Stimulated activated naive CD8-positive, alpha-beta T cell treated with anti-CD3 and anti-CD28 coated beads, Interleukin-15, Interleukin-2, amounts not matched to agents 100 U/mL and 50 U/mL, for 24 hours (primary cell): ENCODE data around the gene SEC24C.
A peak's percentile ranks its signal among the peaks of the same experiment; 100 is the strongest.
"Not testable (repeated sequence)": the region's sequence is repeated elsewhere in the genome, so short reads cannot be mapped to it uniquely, and the experiment has no call there.

Experiments
- ATAC-seq: fragments of 150-1000 bp; cut with Tn5 transposase; one replicate; pipeline ENCODE4 v1.10.0; 2021
- DNase-seq: peaks from one replicate; pipeline ENCODE4 v3.0.0; 2021

SEC24C gene

GRCh38 chr10:73732426-73732825, 11.7 kb upstream of the SEC24C start:
- ATAC-seq (no peak), DNase-seq (no peak)

- no peak for ATAC-seq
- no peak for DNase-seq
Measured at GRCh38 chr10:73732931-73733623, 11.1 kb upstream of the SEC24C start.

DNA sequence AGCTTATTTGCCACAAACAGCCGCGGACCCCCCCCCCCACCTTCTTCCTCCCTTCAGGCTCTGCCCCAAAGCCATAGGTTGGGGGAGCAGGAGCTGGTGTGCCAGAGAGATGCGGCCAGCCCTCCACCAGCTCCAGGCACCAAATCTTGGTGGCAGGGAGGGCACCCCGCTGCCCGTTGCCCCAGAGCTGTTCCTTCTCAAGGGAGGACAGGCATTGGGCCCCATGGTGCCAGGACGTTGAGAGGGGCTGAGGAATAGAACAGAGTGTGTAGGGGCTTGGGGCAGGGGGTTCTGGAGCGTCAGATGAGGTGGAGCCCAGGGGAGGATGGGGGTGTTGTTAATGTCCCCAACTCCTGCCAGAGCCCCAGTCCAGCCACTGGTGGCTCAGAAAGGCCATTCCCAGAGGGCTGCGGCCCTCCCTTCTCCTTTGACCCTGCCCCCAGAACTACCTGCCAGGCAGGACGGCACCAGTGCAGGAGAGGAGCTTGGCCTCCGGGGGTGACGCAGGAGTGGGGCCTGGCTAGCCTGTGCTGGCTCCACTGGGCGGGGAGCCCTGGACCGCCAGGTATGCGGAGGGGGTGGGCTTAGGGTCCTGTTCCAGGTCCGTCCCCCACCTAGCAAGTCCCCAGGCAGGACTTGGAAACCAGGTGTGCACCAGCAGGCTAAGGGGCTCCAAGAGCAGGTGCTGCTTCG, 10.0 kb upstream of the SEC24C start:
- DNase-seq = no peak
- no peak for ATAC-seq

- DNase-seq (no peak), ATAC-seq (no peak)
Measured at GRCh38 chr10:73734796-73735305, 9.3 kb upstream of the SEC24C start.

GRCh38 chr10:73740501-73741254, 3.5 kb upstream of the SEC24C start:
- not testable (repeated sequence) for ATAC-seq, DNase-seq

DNA sequence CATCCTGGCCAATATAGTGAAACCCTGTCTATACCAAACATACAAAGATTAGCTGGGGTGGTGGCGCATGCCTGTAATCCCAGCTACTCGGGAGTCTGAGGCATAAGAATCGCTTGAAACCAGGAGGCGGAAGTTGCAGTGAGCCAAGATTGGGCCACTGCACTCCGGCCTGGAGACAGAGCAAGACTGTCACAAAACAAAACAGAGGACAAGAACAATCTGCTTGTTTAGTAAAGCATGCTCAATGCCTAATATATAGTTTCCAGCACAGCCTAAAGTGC, 1.8 kb upstream of the SEC24C start:
- DNase-seq (no peak), ATAC-seq (no peak)

- no peak for DNase-seq
- ATAC-seq = no peak
Measured at GRCh38 chr10:73743327-73743904, 756 bp upstream of the SEC24C start.

GRCh38 chr10:73744664-73744975, 448 bp downstream of the SEC24C start:
- DNase-seq = peak; percentile 73

GRCh38 chr10:73746721-73747120, 2.5 kb downstream of the SEC24C start:
- DNase-seq (no peak), ATAC-seq (no peak)

More at GRCh38 chr10:73744664-73744975, 448 bp downstream of the SEC24C start:
- peak; percentile 44 for ATAC-seq

DNA sequence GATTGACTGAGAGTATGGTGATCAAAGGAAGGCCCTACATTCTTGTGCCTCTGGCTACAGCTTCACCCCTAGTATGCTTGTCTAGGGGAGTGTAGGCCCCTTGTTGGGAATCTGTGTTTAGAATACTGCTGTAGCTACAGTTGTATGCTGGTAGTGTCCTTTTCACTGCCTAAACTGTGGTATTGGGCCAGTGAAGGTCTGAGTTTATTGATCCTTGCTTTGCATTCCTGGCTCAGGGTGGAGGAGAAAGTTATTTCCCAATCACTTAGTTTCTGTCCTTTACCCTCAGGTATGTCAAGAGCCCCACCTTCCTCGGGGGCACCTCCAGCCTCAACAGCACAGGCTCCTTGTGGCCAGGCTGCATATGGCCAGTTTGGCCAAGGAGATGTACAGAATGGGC, 6.6 kb downstream of the SEC24C start:
- no peak for DNase-seq
- ATAC-seq = no peak

GRCh38 chr10:73756183-73756582, 12.0 kb downstream of the SEC24C start:
- no peak for DNase-seq
- no peak for ATAC-seq

GRCh38 chr10:73758704-73759511, 14.7 kb downstream of the SEC24C start:
- DNase-seq = no peak
- ATAC-seq = no peak

DNA sequence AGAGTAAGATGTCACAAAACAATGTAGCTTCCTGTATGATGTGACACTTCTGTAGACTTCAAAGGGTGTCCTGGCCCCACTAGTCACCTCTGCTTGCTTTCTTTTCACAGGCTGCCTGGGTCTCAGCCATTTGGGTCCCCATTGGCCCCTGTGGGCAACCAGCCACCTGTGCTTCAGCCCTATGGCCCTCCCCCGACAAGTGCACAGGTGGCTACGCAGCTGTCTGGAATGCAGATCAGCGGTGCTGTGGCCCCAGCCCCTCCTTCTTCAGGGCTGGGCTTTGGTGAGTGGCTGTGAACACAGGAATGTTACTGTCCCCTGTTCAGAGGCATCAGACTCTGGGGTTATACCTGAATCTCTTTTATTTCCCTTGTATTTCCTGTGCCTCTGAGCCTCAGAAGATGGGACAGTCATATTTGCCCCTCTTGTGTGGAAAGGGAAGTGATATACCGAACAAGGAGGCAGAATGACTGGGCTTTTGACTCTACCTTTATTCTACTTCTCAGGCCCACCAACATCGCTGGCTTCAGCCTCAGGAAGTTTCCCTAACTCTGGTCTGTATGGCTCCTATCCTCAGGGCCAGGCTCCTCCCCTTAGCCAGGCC, 15.4 kb downstream of the SEC24C start:
- peak; percentile 53 for ATAC-seq
- DNase-seq = no peak

- ATAC-seq (no peak), DNase-seq (no peak)
Measured at GRCh38 chr10:73761781-73762180, 17.6 kb downstream of the SEC24C start.

GRCh38 chr10:73762915-73763314, 18.7 kb downstream of the SEC24C start:
- ATAC-seq (no peak), DNase-seq (no peak)

GRCh38 chr10:73763343-73763742, 19.2 kb downstream of the SEC24C start:
- DNase-seq (no peak), ATAC-seq (no peak)

DNA sequence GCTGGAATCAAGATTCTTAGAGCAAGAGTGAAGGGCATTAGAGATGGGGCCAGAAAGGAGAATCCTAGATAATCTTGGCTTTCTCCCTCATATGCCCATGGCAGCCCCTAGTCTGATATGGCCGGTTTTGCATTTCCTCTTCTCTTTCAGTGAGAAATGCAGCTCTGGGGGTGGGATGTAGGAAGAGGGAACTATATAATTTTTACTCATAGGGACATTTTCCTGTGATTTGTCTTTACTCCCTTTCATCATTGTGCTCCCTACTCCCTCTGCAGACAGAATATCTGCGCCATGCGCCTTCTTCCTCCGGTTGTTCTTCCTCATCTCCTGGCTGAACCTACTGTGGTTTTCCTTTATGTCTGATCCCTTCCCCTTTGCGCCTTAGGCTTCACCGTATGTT, 20.9 kb downstream of the SEC24C start:
- DNase-seq = no peak
- ATAC-seq = no peak

- DNase-seq (peak; percentile 52), ATAC-seq (no peak)
Measured at GRCh38 chr10:73768881-73769280, 24.7 kb downstream of the SEC24C start.

DNA sequence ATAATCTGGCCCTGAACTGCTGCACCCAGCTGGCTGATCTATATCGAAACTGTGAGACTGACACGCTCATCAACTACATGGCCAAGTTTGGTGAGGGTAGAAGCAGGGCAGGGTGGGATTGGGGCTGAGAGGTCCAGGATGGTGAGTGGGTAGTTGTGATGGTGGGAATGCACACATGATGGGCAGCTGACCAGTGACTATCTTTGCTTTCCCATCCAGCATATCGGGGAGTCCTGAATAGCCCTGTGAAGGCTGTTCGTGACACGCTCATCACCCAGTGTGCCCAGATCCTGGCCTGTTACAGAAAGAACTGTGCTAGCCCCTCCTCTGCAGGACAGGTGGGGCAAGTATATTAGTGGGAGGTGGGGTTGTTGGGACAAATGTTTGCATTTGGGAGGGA, 25.2 kb downstream of the SEC24C start:
- no peak for ATAC-seq

DNA sequence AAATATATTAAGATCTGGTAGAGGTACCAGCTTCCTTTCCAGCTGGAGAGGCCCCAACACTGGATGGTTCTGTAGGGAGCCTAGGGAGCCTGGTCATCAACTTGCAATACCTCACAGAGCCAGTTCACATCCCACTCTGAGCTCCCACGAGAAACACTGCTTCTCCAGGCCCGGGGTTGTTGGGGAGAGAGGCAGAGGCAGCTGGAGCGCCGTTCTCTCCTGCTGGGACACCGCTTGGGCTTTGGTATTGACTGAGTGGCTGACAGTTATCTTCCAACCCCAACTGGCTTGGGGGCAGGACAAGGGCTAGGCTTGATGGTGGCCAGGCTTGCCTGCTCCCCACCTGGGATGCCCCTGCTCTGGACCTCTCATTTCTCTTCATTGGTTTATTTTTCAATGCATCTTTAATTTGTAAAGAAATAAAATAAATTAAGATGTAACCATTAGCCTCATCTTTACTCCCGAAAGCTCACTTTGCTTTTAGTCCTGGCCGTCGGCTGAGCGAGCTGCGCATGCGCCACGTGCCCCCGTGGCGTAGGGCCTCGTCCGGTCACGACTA, 27.6 kb downstream of the SEC24C start:
- DNase-seq = peak; percentile 87
- peak; percentile 2 for ATAC-seq

More for the DNA sequence above, 25.2 kb downstream of the SEC24C start:
- DNase-seq = no peak
